K562 (cell line): ENCODE measurements around the gene NR4A2. TPM values are rescaled to one million over a fixed set of nuclear protein-coding genes. Genes with fewer than 3 reads are reported as not detected.

ENCODE experiments used
- BCOR ChIP-seq: fragments of 450-650 bp; IDR thresholded peaks from 2 replicates; pipeline ENCODE4 v1.6.1; 2016
- CBFA2T2 ChIP-seq: fragments of 450-650 bp; conservative IDR thresholded peaks from 2 replicates; pipeline ENCODE4 v1.6.1; 2017; ENCODE audit warnings: mild to moderate bottlenecking
- E2F4 ChIP-seq: sonication (generic); formaldehyde crosslinking; IDR thresholded peaks from 2 replicates; pipeline ENCODE4 v1.8.0; 2022; ENCODE audit warnings: mild to moderate bottlenecking, low read depth, missing genetic modification reagents
- MCM2 ChIP-seq: fragments of 450-650 bp; IDR thresholded peaks from 2 replicates; pipeline ENCODE4 v1.6.1; 2017; ENCODE audit warnings: low read depth, mild to moderate bottlenecking
- MECOM ChIP-seq: fragments of 250-450 bp; sonication (Bioruptor Pico); IDR thresholded peaks from 2 replicates; pipeline ENCODE4 v1.8.0; 2022; ENCODE audit warnings: inconsistent platforms
- MEF2A ChIP-seq: IDR thresholded peaks from 2 replicates; pipeline ENCODE4 v1.6.1; 2011; ENCODE audit warnings: low read depth, mild to moderate bottlenecking, low read length, moderate library complexity; ENCODE audit not compliant: control insufficient read depth
- MITF ChIP-seq: IDR thresholded peaks from 2 replicates; pipeline ENCODE4 v1.6.1; 2014; ENCODE audit warnings: antibody characterized with exemption
- NR0B1 ChIP-seq: fragments of 450-650 bp; IDR thresholded peaks from one replicate; pipeline ENCODE4 v1.6.1; 2018; ENCODE audit warnings: mild to moderate bottlenecking, moderate library complexity; ENCODE audit not compliant: partially characterized antibody
- POLR3A ChIP-seq: IDR thresholded peaks from 2 replicates; pipeline ENCODE4 v1.6.1; 2011; ENCODE audit warnings: borderline replicate concordance, mild to moderate bottlenecking, moderate library complexity; ENCODE audit not compliant: insufficient read length, insufficient read depth; ENCODE audit errors: extremely low read depth
- RNF2 ChIP-seq: sonication (generic); IDR thresholded peaks from 2 replicates; pipeline ENCODE4 v1.6.1; 2016
- ZNF12 ChIP-seq: sonication (generic); formaldehyde crosslinking; IDR thresholded peaks from 2 replicates; pipeline ENCODE4 v1.4.0; 2020; ENCODE audit warnings: mild to moderate bottlenecking, missing genetic modification reagents
- ZNF318 ChIP-seq, 2 experiments: fragments of 450-650 bp; IDR thresholded peaks; 2 replicates each; pipeline ENCODE4 v1.6.1; 2016; ENCODE audit warnings: mild to moderate bottlenecking in 2 of 2, borderline replicate concordance in 1 of 2, low read depth in 1 of 2, moderate library complexity in 1 of 2
- ZNF408 ChIP-seq: fragments of 250-450 bp; sonication (Bioruptor Pico); IDR thresholded peaks from 2 replicates; pipeline ENCODE4 v1.4.0; 2020; ENCODE audit warnings: low read depth, mild to moderate bottlenecking, moderate library complexity
- ZNF695 ChIP-seq: fragments of 450-650 bp; formaldehyde crosslinking; IDR thresholded peaks from 2 replicates; pipeline ENCODE4 v1.4.0; 2020; ENCODE audit warnings: mild to moderate bottlenecking, moderate library complexity
- polyA plus RNA-seq, 8 experiments: library from polyadenylated mRNA; depleted of rRNA in 4 of 8; stranded (reverse) in 5 of 8; unstranded in 3 of 8; fragments of >200 nt; fragmentation: Nextera tagmentation in 2 of 8; fragmentation: Illumina TruSeq in 1 of 8; extraction: Ambion mirVana in 2 of 8; extraction: Trizol in 1 of 8; gene quantifications; 2 replicates each; pipeline versions ENCODE4 v1.2.1 to v1.2.3, GENCODE V29; 2011 to 2014; ENCODE audit warnings: inconsistent platforms in 1 of 8, missing spikeins in 1 of 8
- total RNA-seq, 7 experiments: library from RNA; depleted of rRNA in 6 of 7; stranded (reverse); fragments of >200 nt in 6 of 7; fragmentation: Illumina TruSeq in 2 of 7; extraction: Trizol in 2 of 7; gene quantifications; 2 replicates each; pipeline versions ENCODE4 v1.2.1 to v1.2.3, GENCODE V29; 2011 to 2021; ENCODE audit warnings: low replicate concordance in 1 of 7

Gene NR4A2
- total and polyA plus RNA-seq, 9 of the 15 experiments (the other 6 are each of a cell fraction or from before 2014, with no cell fraction given), result 0.94 to 5.1 (median 1.3) TPM

- TF ChIP-seq ZNF318 (IDR thresholded peaks at IDR 0.05; ENCODE audit: borderline replicate concordance in 1 of 2, low read depth in 1 of 2), result no peak
- no peak; the same call in 1 of the 2 replicates for TF ChIP-seq ZNF12 (CRISPR knock-in tag)
- TF ChIP-seq POLR3A, result no peak
- no peak for TF ChIP-seq RNF2
- no peak for TF ChIP-seq ZNF408
- TF ChIP-seq CBFA2T2, result no peak
- TF ChIP-seq MCM2, result no peak
- TF ChIP-seq MITF, result no peak
- no peak for TF ChIP-seq ZNF695 (CRISPR knock-in tag)
- TF ChIP-seq MEF2A, result no peak
- TF ChIP-seq NR0B1, result no peak
- TF ChIP-seq MECOM (CRISPR knock-in tag), result no peak
- no peak for TF ChIP-seq BCOR
- no peak for TF ChIP-seq E2F4 (CRISPR knock-in tag)
These were observed 891 bp upstream of the NR4A2 start (continued) for GRCh38 chr2:156333274-156333950.
